Activated B cell treated with CpG ODN at 0.5 μM for 24 hours (primary cell): ENCODE data around the gene STOM. TPM values are rescaled to one million over a fixed set of nuclear protein-coding genes. Genes with fewer than 3 reads are reported as not detected.

Experiments used
- ATAC-seq: fragments of 200-7000 bp; cut with Tn5 transposase; one replicate; pipeline ENCODE4 v1.10.0; 2021; ENCODE audit warnings: low read depth, mild to moderate bottlenecking, moderate library complexity
- CTCF ChIA-PET: fragments of 350-600 bp; sonication (Branson Sonifier 250); formaldehyde crosslinking; loops from one replicate; lab custom pipeline; 2021; ENCODE audit warnings: antibody characterized with exemption; lab: Charles Lee
- POLR2A ChIA-PET: fragments of 350-600 bp; sonication (Branson Sonifier 250); formaldehyde crosslinking; loops from one replicate; lab custom pipeline; 2021; ENCODE audit warnings: antibody characterized with exemption; lab: Charles Lee
- DNase-seq: peaks from one replicate; pipeline ENCODE4 v3.0.0; 2022
- H3K27ac Mint-ChIP-seq: one replicate; pipeline ENCODE4 v1.8.0; 2020; ENCODE audit warnings: mixed read lengths
- H3K27me3 Mint-ChIP-seq: one replicate; pipeline ENCODE4 v1.8.0; 2021; ENCODE audit warnings: mixed read lengths
- H3K36me3 Mint-ChIP-seq: one replicate; pipeline ENCODE4 v1.8.0; 2021; ENCODE audit warnings: low read depth, mixed read lengths
- H3K4me1 Mint-ChIP-seq: one replicate; pipeline ENCODE4 v1.8.0; 2021; ENCODE audit warnings: mixed read lengths
- H3K4me3 Mint-ChIP-seq: one replicate; pipeline ENCODE4 v1.8.0; 2020; ENCODE audit warnings: mild to moderate bottlenecking, mixed read lengths
- H3K9me3 Mint-ChIP-seq: one replicate; pipeline ENCODE4 v1.8.0; 2020; ENCODE audit warnings: mixed read lengths
- CTCF ChIP-seq: fragments of 200-600 bp; IDR thresholded peaks from one replicate; pipeline ENCODE4 v1.8.0; 2022; ENCODE audit warnings: antibody characterized with exemption, mild to moderate bottlenecking
- intact Hi-C: fragments of 100-400 bp; cut with micrococcal nuclease; formaldehyde crosslinking; loops from one replicate; pipeline ENCODE4 v1.15.1; 2024
- total RNA-seq: library from RNA; stranded (reverse); gene quantifications from 2 replicates; pipeline ENCODE4 v1.2.3, GENCODE V29; 2022

The STOM gene
- total RNA-seq, 1 donor from 2014 or later: 9.8 TPM

- ChIA-PET CTCF (interaction anchor here (2.2 kb wide), 1 partner anchor 10 kb away, joined by 10 read pairs; no protein-coding TSS in a partner anchor), POLR2A (no interaction called here)
- H3K27me3 Mint-ChIP-seq: no peaks in the 10 kb centered on the region
- H3K36me3 Mint-ChIP-seq: peaks cover 42% of the 10 kb centered on the region
- intact Hi-C loops: no loop called here
- no peak for TF ChIP-seq CTCF
- H3K9me3 Mint-ChIP-seq: no peaks in the 10 kb centered on the region
- ATAC-seq: no peak
- no peak overlapping the region for H3K27ac Mint-ChIP-seq
- H3K4me3 Mint-ChIP-seq: no peak overlapping the region
- H3K4me1 Mint-ChIP-seq: no peaks in the 10 kb centered on the region
- no peak for DNase-seq
These were observed 60.9 kb downstream of the STOM start for GRCh38 chr9:121309171-121309570.

- no peaks in the 10 kb centered on the region for H3K9me3 Mint-ChIP-seq
- intact Hi-C loops: no loop called here
- H3K4me3 Mint-ChIP-seq: no peak overlapping the region
- no peak for TF ChIP-seq CTCF
- peaks cover 42% of the 10 kb centered on the region for H3K36me3 Mint-ChIP-seq
- ChIA-PET CTCF (interaction anchor here (2.2 kb wide), 1 partner anchor 11 kb away, joined by 10 read pairs; no protein-coding TSS in a partner anchor), POLR2A (no interaction called here)
- H3K4me1 Mint-ChIP-seq: no peaks in the 10 kb centered on the region
- no peak for DNase-seq
- H3K27ac Mint-ChIP-seq: no peak overlapping the region
- no peak for ATAC-seq
- no peaks in the 10 kb centered on the region for H3K27me3 Mint-ChIP-seq
These were observed 61.3 kb downstream of the STOM start for GRCh38 chr9:121308765-121309164.

- ChIA-PET CTCF (interaction anchor here (2.7 kb wide), 1 partner anchor 12 kb away, joined by 12 read pairs; no protein-coding TSS in a partner anchor), POLR2A (no interaction called here)
- H3K4me3 Mint-ChIP-seq: no peak overlapping the region
- H3K27ac Mint-ChIP-seq: no peak overlapping the region
- intact Hi-C loops: no loop called here
- no peaks in the 10 kb centered on the region for H3K4me1 Mint-ChIP-seq
- DNase-seq: no peak
- H3K36me3 Mint-ChIP-seq: peaks cover 41% of the 10 kb centered on the region
- TF ChIP-seq CTCF: no peak
- H3K9me3 Mint-ChIP-seq: no peaks in the 10 kb centered on the region
- ATAC-seq: no peak
- no peaks in the 10 kb centered on the region for H3K27me3 Mint-ChIP-seq
These were observed 62.1 kb downstream of the STOM start for GRCh38 chr9:121307976-121308375.

GRCh38 chr9:121305269-121305994, 64.6 kb downstream of the STOM start:
- ChIA-PET POLR2A (interaction anchor here (0.5 to 0.6 kb wide), 2 partner anchors 595 to 602 kb away, joined by 3 to 7 read pairs; no protein-coding TSS in a partner anchor), CTCF (interaction anchor here (1.3 to 2.7 kb wide), 2 partner anchors 14 to 15 kb away, joined by 4 to 12 read pairs; no protein-coding TSS in a partner anchor)
- no peak for TF ChIP-seq CTCF
- intact Hi-C loops: no loop called here
- no peak for DNase-seq
- Mint-ChIP-seq H3K4me1 (peaks cover 3% of the 10 kb centered on the region), H3K27ac (no peak overlapping the region), H3K4me3 (no peak overlapping the region), H3K9me3 (no peaks in the 10 kb centered on the region), H3K27me3 (peaks cover 2% of the 10 kb centered on the region), H3K36me3 (peaks cover 23% of the 10 kb centered on the region)
- no peak for ATAC-seq

- Mint-ChIP-seq H3K27ac (no peak overlapping the region), H3K36me3 (peaks cover 22% of the 10 kb centered on the region), H3K4me1 (peaks cover 8% of the 10 kb centered on the region), H3K4me3 (no peak overlapping the region), H3K27me3 (peaks cover 5% of the 10 kb centered on the region), H3K9me3 (no peaks in the 10 kb centered on the region)
- no peak for TF ChIP-seq CTCF
- ATAC-seq (no peak), DNase-seq (no peak)
- intact Hi-C loops: no loop called here
- ChIA-PET POLR2A (interaction anchor here (0.5 to 0.6 kb wide), 2 partner anchors 595 to 601 kb away, joined by 3 to 7 read pairs; no protein-coding TSS in a partner anchor), CTCF (interaction anchor here (1.3 kb wide), 1 partner anchor 15 kb away, joined by 4 read pairs; no protein-coding TSS in a partner anchor)
These were observed 65.3 kb downstream of the STOM start for GRCh38 chr9:121304707-121305106.
